Retinal pigment epithelial cell (primary cell): ENCODE measurements around the gene SORCS2.

Source experiments
- DNase-seq: peaks from one replicate; pipeline ENCODE4 v3.0.0-alpha.2; 2010; ENCODE audit warnings: low read depth
- H3K4me3 ChIP-seq: 2 replicates; pipeline ENCODE4 v1.5.1; 2011; ENCODE audit warnings: mild to moderate bottlenecking, low read length, control low read depth, moderate library complexity
- TF ChIP-seq, protein P1 (sequence below): conservative IDR thresholded peaks from 2 replicates; pipeline ENCODE4 v1.5.1; 2011; ENCODE audit warnings: low read depth, low read length, control low read depth, inconsistent platforms

The SORCS2 gene

GRCh38 chr4:7610022-7610670 lies 417.8 kb downstream of the SORCS2 start:
- no peak overlapping the region for H3K4me3 ChIP-seq
- TF ChIP-seq, protein P1, sequence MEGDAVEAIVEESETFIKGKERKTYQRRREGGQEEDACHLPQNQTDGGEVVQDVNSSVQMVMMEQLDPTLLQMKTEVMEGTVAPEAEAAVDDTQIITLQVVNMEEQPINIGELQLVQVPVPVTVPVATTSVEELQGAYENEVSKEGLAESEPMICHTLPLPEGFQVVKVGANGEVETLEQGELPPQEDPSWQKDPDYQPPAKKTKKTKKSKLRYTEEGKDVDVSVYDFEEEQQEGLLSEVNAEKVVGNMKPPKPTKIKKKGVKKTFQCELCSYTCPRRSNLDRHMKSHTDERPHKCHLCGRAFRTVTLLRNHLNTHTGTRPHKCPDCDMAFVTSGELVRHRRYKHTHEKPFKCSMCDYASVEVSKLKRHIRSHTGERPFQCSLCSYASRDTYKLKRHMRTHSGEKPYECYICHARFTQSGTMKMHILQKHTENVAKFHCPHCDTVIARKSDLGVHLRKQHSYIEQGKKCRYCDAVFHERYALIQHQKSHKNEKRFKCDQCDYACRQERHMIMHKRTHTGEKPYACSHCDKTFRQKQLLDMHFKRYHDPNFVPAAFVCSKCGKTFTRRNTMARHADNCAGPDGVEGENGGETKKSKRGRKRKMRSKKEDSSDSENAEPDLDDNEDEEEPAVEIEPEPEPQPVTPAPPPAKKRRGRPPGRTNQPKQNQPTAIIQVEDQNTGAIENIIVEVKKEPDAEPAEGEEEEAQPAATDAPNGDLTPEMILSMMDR = no peak
- DNase-seq = no peak

DNA sequence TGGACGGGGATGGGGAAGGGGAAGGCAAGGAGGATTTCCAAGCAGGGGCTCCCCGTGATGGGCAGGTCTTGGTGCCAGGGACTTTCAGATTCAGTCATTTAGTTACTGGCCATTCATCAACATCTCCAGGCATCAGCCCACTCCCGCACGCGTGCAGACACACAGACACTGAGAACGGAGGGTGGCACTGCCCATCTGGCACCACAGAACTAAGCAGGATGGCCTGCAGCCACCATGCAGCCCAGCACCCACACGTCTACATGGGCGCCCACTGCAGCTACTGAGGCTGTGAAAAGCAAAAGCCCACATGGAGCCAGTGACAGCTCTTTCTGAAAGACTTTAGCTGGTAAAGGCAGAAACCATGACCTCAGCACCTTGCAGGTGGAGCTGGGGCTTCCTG lies 418.5 kb downstream of the SORCS2 start:
- no peak overlapping the region for H3K4me3 ChIP-seq
- TF ChIP-seq, protein P1 = no peak
- DNase-seq = no peak

- TF ChIP-seq, protein P1 = no peak
- no peak overlapping the region for H3K4me3 ChIP-seq
- no peak for DNase-seq
Measured at GRCh38 chr4:7612311-7612897, 420.1 kb downstream of the SORCS2 start.

GRCh38 chr4:7614350-7614949 lies 422.1 kb downstream of the SORCS2 start:
- TF ChIP-seq, protein P1 = no peak

DNA sequence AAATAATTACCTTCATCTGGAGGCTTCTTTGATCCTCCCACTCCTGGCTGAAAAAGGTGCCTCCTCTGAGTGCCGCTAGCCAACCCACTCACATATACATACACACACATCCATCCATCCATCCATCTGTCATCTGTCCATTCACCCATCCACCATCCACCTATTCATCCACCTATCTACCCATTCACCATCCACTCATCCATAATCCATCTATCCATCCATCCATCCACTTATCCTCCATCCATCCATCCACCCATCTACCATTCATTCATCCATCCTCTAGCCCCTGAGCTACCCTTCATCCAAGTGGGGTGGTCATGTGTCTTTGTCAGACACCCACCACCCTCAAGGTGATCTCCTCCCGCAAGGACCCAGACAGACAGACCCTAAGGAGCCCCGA lies 423.9 kb downstream of the SORCS2 start:
- H3K4me3 ChIP-seq = no peak overlapping the region
- DNase-seq = no peak
- TF ChIP-seq, protein P1 = no peak

More at GRCh38 chr4:7614350-7614949, 422.1 kb downstream of the SORCS2 start:
- no peak overlapping the region for H3K4me3 ChIP-seq
- no peak for DNase-seq

DNA sequence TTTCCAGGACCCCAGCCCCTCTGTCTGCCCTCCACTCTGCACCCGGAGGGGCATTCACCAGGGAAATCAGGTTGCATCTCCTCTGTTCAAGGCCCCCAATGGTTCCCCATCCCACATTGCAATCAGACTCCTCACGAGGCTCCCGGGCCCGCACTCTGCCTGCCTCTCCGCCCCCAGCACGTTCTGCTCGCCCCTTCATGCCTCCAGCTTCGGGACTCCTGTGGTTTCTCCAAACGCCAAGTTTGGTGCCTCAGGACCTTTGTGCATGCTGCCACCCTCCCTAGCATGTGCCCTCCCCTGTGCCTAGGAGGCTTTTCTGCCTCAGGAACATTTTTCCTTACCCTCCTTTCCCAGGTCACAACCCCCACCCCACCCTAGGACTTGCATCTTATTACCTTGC lies 426.0 kb downstream of the SORCS2 start:
- no peak overlapping the region for H3K4me3 ChIP-seq
- TF ChIP-seq, protein P1 = no peak
- DNase-seq = no peak
